SK-N-DZ (cell line): Measurements from ENCODE around the gene DRAXIN. TPM values are rescaled to one million over a fixed set of nuclear protein-coding genes. Genes with fewer than 3 reads are reported as not detected.

Source experiments
- DNase-seq: peaks from one replicate; pipeline ENCODE4 v3.0.0-alpha.2; 2015; ENCODE audit warnings: low spot score
- polyA plus RNA-seq, 2 experiments: library from polyadenylated mRNA; depleted of rRNA; stranded (reverse); fragments of >200 nt; gene quantifications; 2 replicates each; pipeline ENCODE4 v1.2.3, GENCODE V29; 2014

The DRAXIN gene, protein sequence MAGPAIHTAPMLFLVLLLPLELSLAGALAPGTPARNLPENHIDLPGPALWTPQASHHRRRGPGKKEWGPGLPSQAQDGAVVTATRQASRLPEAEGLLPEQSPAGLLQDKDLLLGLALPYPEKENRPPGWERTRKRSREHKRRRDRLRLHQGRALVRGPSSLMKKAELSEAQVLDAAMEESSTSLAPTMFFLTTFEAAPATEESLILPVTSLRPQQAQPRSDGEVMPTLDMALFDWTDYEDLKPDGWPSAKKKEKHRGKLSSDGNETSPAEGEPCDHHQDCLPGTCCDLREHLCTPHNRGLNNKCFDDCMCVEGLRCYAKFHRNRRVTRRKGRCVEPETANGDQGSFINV
- polyA plus RNA-seq (2014; cell fraction: cytosol; rRNA removed), result 0.75 and 1.0 TPM in 2 replicates
- 0.37 and 0.94 TPM in 2 replicates for polyA plus RNA-seq (2014; cell fraction: nucleus; rRNA removed)

DNA sequence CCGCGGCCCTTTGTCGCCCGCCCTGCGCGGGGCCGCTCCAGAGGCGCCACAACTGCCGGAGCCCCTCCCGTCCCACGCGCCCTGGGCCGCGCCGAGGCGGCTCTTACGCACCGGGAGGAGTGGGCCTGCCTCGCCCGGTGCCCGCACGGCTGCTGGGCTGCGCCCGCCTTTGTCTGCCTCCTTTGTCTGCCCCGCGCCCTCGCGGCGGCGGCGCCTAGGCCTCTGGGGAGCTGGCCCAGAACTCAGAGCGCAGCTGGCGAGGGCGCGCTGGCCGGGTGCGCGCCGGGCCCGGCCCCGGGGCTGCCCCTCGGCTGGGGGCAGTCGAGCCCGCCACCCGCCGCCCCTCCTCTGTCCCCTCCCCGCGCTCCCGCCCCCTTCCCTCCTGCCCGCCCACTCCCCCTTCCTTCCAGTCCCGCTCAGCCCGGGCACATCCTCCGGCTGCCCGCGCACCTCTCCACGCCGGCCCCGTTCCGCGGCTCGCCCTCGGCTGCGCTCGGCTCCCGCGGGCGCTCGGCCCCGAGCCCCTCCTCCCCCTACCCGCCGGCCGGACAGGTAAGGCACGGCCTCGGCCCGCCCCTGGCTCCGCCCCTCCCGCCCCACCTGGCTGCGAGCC lies at the start of gene DRAXIN:
Gene DRAXIN, plus strand, starts transcription at position 409 of the 613 bp plus-strand sequence. CDS start 14,549 bp downstream, outside the sequence.
- peak; percentile 46 for DNase-seq

DNA sequence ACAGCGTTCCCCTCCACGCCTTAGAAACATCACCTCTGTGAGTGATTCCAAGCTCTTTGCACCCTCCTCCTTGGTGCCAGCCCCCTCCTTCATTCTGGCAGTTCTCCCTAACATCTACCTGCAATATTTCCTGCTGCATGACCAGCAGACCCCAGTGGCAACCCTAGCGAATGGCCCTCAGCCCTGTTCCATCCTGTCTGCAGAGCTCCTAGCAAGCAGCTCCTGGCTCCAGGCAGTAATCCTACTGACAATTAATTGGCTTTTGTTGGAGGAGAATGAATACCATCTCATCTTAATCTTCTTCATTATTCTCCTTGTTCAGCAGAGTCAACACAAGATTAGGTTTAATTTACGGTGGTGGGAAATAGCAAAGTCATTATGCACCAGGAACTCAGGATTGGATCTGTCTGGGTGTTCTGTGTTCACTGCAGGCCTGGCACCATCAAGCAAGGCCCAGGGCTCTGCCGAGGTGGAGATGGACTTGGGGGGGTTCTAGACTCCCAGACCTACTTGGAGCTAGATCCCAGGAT lies 49.7 kb upstream of the DRAXIN start:
- DNase-seq, result no peak

DNA sequence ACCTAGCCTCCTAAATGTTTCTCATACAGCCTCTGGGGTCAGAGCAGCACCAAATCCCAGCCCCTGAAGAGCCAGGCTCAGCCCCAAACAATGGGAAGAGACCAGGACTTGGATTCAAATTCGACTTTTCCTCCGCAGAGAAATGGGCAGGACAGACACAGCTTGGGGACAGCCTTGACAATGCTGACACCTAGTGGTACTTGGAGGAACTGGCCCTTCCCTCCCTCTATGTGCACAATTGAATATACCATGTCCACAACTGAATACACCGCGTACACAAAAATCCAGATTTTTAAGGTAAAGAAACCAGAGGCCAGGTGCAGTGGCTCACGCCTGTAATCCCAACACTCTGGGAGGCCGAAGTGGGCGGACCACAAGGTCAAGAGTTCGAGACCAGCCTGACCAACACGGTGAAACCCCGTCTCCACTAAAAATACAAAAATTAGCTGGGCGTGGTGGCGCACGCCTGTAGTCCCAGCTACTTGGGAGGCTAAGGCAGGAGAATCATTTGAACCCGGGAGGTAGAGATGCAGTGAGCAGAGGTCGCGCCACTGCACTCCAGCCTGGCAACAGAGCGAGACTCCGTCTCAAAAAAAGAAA lies 49.0 kb upstream of the DRAXIN start:
- DNase-seq, result peak; percentile 58

DNA sequence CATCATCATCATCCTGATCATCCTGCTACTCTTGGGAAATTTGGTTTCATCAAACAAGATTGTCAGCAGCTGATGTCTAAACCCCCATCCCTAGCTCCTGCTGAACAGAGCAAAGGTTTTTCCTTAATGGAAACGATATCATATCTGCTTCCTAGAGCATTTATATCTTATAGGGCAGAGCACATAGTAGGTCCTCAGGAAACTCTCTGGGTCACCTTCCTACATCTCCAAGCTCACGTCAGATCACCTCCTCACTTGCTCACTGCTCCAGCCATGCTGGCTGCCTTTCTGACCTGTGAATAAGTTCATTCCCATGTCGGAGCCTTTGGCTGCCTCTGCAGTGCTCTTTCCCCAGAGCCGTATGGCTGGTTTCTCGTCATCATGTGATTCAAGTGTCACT lies 47.7 kb upstream of the DRAXIN start:
- no peak for DNase-seq

DNA sequence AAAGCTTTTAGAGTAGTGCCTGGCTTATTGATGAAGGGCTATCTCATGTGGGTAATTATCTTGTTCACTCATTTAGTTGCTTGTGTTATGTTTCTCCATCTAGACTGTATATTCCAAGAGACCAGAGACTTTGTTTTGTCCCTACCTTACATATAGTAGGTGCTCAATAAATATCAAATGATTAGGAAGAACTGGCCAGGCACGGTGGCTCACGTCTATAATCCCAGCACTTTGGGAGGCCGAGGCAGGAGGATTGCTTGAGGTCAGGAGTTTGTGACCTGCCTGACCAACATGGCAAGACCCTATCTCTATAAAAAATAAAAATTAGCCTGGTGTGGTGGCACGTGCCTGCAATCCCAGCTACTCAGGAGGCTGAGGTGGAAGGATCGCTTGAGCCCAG lies 46.2 kb upstream of the DRAXIN start:
- no peak for DNase-seq

DNA sequence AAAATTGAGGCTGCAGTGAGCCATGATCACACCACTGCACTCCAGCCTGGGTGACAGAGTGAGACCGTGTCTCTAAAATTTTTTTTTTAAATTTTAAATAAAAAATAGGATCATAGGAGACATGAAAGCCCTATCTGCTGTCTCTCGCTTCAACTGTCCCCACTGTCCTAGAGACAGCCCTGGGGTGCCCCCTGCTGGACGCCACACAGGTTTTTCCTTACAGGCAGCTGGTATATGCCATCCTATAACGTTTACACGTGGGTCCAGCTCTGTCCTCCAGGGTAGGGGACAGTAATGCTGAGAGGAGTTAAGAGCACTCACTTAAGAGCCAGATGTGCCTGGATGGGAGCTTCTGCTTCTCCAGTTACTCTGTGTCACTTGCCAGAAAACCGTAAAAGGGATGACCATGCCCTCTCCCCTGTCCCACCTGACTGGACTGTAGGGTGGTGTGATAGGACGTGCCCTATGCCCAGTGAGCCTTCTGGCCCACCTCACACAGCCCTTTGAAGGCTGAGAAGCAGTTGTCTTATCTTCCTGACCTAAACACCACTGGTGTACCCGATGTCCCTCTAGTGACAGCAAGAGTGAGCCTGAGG lies 45.7 kb upstream of the DRAXIN start:
- peak; percentile 72 for DNase-seq

DNA sequence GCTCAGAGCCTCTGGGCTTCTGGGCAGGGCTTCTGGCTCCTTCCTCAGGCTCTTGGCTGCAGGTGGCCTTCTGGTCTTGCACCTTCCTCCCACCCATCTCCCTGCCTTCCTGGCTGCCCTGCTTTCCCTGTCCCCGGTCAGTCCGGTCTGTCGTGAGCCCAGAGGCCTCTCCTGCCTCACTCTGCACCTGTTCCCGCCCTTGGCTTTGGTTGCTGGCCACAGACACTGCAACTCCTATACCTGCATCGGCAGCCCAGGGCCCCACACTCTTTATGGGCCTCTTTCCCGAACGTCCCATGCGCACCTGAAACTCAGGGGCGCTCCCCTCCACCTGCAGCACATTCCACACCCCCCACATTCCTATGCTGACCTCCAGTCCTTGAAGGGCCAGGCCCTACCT lies 45.2 kb upstream of the DRAXIN start:
- no peak for DNase-seq

DNA sequence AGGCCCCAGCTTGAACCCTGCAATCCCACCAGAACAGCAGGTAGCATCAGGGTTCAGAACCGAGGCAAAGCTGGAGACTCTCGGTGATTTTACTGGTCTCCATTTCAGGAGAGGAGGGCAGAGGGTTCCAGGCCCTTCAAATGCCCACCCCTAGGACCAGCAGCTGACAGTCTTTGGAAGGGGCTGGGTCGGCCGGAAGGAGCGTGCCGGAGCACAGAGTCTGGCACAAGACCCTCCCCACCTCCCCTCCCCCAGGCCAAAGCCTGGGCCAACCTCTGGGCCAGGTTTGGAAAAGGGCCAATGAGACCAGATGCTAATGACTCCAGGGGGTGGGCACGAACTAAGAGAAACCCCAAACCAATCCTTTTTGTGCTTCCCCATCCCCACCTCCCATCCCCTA lies 44.2 kb upstream of the DRAXIN start:
- no peak for DNase-seq

DNA sequence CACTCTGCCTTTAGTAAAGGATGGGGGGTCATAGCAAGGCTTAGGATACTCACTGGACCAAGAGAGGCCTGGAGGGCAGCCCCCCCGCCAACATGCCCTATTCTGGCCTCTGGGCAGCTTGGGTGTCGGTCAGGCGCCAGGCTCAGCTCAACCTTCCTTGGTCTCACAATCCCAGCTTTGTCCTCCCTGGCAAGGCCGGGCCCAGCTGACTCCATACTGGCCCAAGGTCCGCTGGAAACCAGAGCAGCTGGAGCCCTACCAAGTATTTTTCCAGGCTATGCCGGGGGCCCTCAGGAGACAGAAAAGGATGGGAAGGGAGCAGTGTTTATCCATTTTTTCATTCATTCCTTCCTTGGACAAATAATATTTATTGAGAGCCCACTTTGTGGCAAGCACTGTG lies 43.5 kb upstream of the DRAXIN start:
- no peak for DNase-seq

DNA sequence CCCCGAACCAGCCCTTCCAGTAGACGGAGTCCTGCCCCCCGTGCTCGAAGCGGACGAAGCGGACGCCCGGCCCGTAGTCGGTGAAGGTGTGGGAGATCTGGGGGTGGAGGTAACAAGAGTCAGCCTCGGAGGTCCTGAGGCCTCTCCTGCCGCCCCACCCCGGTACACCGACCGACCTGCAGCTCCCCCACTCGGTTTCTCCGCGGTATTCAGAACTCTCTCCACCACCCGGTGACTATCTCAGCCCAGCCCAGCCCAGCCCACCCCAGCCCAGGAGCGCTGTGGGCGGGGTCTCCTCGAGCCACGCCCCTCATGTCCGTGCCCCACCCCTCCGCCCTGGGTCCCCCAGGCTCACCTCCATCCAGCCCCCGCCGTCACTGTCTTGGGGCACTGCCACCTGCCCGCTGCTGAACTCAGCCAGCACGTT lies 42.8 kb upstream of the DRAXIN start:
- DNase-seq, result no peak

DNA sequence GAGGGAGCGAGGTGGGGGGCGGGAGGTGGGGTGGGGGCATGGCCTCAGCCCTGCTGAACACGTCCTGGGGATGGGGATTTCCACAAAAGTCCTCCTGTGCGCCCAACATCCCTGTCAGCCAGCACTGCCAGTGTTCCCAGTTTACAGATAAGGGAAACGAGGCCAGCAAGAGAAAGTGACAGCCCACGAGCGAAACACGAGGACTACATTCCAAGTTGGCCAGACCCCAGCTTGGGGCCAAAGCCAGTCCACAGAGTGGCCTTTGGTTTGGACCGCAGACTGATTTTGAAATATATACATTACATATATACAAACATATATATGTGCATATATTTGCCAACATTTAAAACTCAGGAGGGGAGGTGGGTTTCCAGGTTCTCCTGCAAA lies 42.3 kb upstream of the DRAXIN start:
- no peak for DNase-seq

DNA sequence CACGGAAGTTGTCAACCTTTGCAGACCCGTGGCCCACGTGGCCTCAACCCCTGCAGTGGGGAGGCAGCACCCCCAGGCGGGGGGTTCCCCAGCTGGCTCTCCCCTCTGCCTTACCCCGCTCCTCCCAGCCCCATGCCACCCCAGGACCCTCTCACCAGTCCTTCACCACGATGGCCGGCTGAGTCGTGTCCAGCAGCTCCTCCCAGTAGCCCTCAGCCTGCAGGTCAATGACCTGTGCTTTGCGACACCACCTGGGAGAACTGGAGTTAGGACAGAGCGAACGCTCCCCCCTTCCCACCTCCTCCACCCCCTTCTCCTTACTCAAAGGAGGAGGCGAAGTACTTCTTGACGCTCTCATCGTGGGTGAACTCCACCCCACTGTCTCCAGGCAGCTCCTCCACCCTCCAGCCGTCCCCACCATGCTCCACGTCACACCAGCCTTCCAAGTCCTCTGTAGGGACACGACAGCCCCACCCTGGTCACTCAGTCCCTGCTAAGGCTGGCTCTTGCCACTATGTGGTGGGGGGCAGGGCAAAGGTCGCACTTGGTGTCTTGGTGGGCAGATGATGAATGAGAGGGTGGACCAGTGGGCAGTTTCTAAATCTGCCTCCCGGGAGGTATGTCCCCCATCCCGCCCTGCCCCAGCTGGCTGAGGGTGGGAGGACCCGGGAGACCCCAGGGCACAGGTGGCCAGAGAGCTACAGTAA lies 41.7 kb upstream of the DRAXIN start:
- DNase-seq, result no peak

DNA sequence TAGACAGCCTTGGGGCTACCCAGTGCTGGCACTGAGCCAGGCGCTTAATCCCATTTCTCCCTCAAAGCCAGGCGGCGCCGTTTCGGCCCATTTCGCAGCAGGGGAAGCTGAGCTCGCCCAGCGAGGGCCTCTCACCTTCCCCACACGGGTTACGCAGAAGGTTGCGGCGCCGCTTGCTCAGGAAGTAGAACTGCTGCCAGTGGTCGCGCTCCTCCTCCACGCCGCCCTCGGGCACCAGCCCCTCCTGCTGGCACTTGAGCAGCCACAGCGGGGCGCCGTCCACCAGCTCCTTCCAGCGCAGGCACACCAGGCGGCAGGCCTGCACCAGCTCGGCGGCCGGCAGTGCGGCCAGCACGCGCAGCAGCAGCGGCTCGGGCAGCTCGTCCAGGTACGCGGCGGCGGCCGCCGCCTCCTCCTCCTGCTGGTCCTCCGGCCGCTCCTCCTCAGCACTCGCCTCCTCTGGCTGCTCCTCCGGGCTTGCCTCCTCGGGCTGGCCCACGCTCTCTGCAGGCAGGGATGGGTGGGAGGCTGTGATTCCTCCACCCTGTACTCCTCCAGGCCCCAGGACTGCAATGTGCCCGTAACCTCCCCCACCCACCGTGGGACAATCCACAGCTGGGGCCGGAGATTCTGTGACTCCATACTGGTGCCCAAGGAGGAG lies 41.0 kb upstream of the DRAXIN start:
- peak; percentile 71 for DNase-seq

DNA sequence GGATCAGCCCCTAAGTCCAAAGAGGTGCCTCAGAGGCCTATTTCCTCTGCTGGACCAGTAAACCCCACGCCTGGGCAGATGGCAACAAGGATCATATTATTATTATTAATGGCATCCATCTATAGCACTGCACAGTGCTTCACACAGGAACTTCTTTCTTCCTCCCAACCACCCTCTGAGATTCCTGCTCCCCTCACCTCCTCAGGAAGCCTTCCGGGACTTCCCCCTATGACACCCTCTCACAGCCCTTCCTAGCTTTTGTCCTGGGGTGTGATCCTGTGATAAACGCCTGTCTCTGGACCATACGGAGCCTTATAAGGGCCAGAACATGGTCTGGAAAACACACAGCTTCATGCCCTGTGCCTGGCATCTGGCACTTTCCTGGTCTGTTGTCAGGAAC lies 40.5 kb upstream of the DRAXIN start:
- DNase-seq, result no peak

DNA sequence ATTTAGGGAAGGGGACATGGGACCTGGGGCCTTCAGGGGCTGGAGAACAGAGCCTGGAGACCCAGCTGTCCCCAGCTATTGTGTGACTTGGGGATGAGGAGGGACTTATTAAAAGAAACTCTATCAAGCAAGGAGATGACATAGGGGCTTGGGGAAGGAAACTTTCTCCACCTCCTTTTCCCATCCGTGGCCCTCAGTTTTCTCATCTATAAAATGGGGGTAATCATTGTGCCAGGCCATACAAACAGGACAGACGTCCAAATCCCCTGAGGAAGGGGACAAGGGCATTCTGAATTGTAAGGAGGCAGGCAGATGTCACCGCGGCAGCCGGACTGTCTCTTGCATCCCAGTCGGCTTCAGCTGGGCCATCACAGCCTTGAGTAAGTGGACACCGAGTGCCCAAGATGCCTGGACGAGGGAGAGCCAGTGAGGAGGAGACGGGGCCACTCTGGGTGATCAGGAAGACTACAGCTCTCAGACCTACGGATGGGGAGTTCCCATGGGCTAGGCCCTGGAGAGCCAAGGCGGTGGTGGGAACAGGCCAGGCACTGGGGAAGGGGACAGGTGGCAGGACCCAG lies 39.2 kb upstream of the DRAXIN start:
- no peak for DNase-seq

DNA sequence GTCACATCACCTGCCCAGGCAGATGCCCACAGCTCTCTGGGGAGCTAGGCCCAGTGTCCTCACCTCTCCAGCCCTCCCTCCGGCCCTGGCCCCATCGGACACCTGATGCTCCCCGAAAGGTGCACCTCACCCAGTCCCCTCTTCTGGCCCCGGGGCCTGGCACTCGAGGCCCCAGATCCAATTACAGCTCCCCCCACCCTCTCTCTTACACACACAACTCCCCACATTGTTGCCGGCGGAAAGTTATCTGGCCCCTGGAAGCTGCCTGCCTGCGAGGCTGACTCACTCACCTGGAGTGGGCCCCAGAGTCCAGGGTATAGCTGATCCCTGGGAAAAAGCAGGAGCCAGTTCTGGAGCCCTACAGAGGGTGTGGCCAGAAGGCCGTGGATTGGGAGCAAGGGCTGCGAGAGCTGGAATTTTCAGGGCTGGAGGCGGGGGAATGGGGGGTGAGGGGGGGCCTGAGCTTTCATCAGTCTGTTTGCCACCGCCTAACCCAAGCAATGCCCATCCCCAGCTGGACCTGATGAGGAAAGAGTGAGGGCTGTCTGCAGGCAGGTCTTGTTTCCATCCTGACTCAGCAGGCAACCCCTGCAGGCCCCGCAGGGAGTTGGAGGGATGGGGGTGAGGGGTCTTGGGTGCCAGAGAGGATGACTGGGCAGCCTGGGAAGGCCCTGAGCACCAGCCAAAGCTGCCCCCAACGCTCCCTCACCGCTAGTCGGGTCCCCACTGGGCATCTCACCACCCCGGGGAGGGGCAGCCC lies 38.2 kb upstream of the DRAXIN start:
- DNase-seq, result no peak

DNA sequence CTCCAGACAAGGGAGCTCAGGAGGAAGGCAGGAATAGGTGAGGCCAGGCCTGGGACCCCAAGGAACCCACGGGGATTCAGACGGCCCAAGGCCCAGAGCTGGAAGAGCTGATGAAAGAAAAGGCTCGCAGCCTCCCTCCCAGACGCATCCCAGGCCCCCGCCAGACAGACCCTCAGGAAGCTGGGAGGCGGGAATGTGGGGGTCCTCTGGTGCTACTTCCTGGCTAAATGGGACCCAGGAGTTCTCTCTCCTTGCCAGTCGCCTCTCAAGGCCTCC lies 37.7 kb upstream of the DRAXIN start:
- DNase-seq, result no peak

DNA sequence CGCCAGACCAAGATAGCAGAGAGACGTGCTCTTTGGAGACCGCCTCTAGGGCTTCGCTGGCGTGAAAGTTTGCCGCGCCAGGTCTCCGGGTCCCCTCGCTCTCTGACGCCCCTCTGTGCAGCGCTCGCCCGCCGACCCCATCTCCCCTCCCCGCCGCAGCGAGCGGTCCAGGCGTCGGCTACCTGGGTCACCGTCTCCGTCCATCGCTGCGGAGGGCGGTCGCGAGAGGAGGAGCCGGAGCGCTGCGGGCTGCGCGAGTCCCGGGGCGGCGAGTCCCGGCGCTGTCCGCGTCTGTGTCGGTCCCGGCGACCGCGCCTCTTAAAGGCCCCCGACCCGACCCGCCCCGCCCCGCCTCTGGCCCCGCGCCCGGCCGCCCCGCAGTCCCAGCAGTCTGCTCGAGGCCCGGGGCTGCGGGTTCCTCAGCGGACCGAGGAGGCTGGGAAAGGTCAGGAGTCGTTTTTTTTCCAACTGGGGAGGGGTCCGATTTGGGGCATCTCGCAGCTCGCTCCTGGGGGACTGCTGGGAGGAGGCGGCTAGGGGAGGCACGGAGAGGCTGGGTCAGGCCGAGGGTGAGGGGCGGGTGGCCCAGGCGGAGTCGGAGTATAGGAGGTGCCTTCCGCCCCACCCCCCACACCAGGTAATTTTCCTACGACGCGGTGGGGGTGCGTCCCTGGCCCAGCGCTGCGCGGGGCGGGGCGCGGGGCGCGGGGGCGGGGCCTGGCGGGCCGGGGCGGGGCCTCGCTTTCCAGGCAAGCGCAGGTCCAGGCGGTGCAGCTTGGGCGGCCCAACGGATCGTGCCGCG lies 37.2 kb upstream of the DRAXIN start, which contains the start of the genes FBXO2 and FBXO44:
Gene FBXO2, minus strand, starts transcription at position 293 of the 802 bp plus-strand sequence. Its CDS starts 89 bp downstream, at position 204.
Gene FBXO44, plus strand, starts transcription at position 741 of the 802 bp plus-strand sequence. CDS start 959 bp downstream, outside the sequence.
- no peak for DNase-seq
